K562 (cell line): ENCODE data around the gene CDKN2AIP. TPM values are rescaled to one million over a fixed set of nuclear protein-coding genes. Genes with fewer than 3 reads are reported as not detected.
A peak's percentile ranks its signal among the peaks of the same experiment; 100 is the strongest.

Source experiments
- ASH1L ChIP-seq: fragments of 450-650 bp; IDR thresholded peaks from 2 replicates; pipeline ENCODE4 v1.6.1; 2018; ENCODE audit warnings: borderline replicate concordance, mild to moderate bottlenecking, low read depth; ENCODE audit not compliant: partially characterized antibody
- GMEB1 ChIP-seq: fragments of 250-450 bp; sonication (Bioruptor Pico); IDR thresholded peaks from 2 replicates; pipeline ENCODE4 v1.4.0; 2020; ENCODE audit warnings: mild to moderate bottlenecking
- HIVEP1 ChIP-seq: fragments of 250-450 bp; sonication (Bioruptor Pico); IDR thresholded peaks from 2 replicates; pipeline ENCODE4 v1.4.0; 2020; ENCODE audit warnings: mild to moderate bottlenecking
- MAFF ChIP-seq: IDR thresholded peaks from 2 replicates; pipeline ENCODE4 v1.6.1; 2012; ENCODE audit warnings: low read length, improper control_type of control experiment
- MCM5 ChIP-seq: fragments of 450-650 bp; IDR thresholded peaks from 2 replicates; pipeline ENCODE4 v1.6.1; 2016; ENCODE audit warnings: low read depth
- MED1 ChIP-seq: sonication (generic); formaldehyde crosslinking; IDR thresholded peaks from 2 replicates; pipeline ENCODE4 v1.8.1; 2023; ENCODE audit warnings: missing genetic modification reagents, borderline replicate concordance
- PPARD ChIP-seq: fragments of 250-450 bp; sonication (Bioruptor Pico); IDR thresholded peaks from 2 replicates; pipeline ENCODE4 v1.8.0; 2022; ENCODE audit warnings: inconsistent platforms, mild to moderate bottlenecking, moderate library complexity
- SMARCA4 ChIP-seq: fragments of 450-650 bp; IDR thresholded peaks from 2 replicates; pipeline ENCODE4 v1.6.1; 2016
- YBX1 ChIP-seq: fragments of 450-650 bp; IDR thresholded peaks from 2 replicates; pipeline ENCODE4 v1.7.1; 2016; ENCODE audit warnings: mild to moderate bottlenecking
- ZMIZ1 ChIP-seq, 2 experiments: fragments of 150-350 bp in 1 of 2; IDR thresholded peaks; 2 replicates each; pipeline ENCODE4 v1.6.1; 2012 to 2016; ENCODE audit warnings: low read depth in 2 of 2, low read length in 2 of 2, mild to moderate bottlenecking in 1 of 2, moderate library complexity in 1 of 2
- ZNF398 ChIP-seq: fragments of 250-450 bp; sonication (Bioruptor Pico); IDR thresholded peaks from 2 replicates; pipeline ENCODE4 v1.8.0; 2021; ENCODE audit warnings: moderate library complexity, mild to moderate bottlenecking, inconsistent platforms
- polyA plus RNA-seq, 8 experiments: library from polyadenylated mRNA; depleted of rRNA in 4 of 8; stranded (reverse) in 5 of 8; unstranded in 3 of 8; fragments of >200 nt; fragmentation: Nextera tagmentation in 2 of 8; fragmentation: Illumina TruSeq in 1 of 8; extraction: Ambion mirVana in 2 of 8; extraction: Trizol in 1 of 8; gene quantifications; 2 replicates each; pipeline versions ENCODE4 v1.2.1 to v1.2.3, GENCODE V29; 2011 to 2014; ENCODE audit warnings: inconsistent platforms in 1 of 8, missing spikeins in 1 of 8
- total RNA-seq, 7 experiments: library from RNA; depleted of rRNA in 6 of 7; stranded (reverse); fragments of >200 nt in 6 of 7; fragmentation: Illumina TruSeq in 2 of 7; extraction: Trizol in 2 of 7; gene quantifications; 2 replicates each; pipeline versions ENCODE4 v1.2.1 to v1.2.3, GENCODE V29; 2011 to 2021; ENCODE audit warnings: low replicate concordance in 1 of 7

The CDKN2AIP gene
- total and polyA plus RNA-seq, 9 of the 15 experiments (the other 6 are each of a cell fraction or from before 2014, with no cell fraction given): 5.9 to 22.0 (median 19.7) TPM

GRCh38 chr4:183444214-183445096 lies at the start of gene CDKN2AIP (continued):
- TF ChIP-seq MED1 (CRISPR knock-in tag) (no peak), MCM5 (no peak), YBX1 (no peak), MAFF (no peak), PPARD (CRISPR knock-in tag) (no peak), HIVEP1 (CRISPR knock-in tag) (no peak), ZMIZ1 (IDR thresholded peaks at IDR 0.05; ENCODE audit: low read depth in 2 of 2, low read length in 2 of 2) (no peak; a peak in 1 of 4 replicates), ASH1L (no peak), ZNF398 (no peak), SMARCA4 (peak; percentile 24; the same call in 1 of the 2 replicates), GMEB1 (peak; percentile 95)
